ENCODE results near the gene PDE12.
A peak's percentile ranks its signal among the peaks of the same experiment; 100 is the strongest.

PDE12 gene, protein sequence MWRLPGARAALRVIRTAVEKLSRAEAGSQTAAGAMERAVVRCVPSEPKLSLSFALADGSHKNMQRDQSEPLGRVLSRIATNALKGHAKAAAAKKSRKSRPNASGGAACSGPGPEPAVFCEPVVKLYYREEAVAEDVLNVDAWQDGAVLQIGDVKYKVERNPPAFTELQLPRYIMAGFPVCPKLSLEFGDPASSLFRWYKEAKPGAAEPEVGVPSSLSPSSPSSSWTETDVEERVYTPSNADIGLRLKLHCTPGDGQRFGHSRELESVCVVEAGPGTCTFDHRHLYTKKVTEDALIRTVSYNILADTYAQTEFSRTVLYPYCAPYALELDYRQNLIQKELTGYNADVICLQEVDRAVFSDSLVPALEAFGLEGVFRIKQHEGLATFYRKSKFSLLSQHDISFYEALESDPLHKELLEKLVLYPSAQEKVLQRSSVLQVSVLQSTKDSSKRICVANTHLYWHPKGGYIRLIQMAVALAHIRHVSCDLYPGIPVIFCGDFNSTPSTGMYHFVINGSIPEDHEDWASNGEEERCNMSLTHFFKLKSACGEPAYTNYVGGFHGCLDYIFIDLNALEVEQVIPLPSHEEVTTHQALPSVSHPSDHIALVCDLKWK

DNA sequence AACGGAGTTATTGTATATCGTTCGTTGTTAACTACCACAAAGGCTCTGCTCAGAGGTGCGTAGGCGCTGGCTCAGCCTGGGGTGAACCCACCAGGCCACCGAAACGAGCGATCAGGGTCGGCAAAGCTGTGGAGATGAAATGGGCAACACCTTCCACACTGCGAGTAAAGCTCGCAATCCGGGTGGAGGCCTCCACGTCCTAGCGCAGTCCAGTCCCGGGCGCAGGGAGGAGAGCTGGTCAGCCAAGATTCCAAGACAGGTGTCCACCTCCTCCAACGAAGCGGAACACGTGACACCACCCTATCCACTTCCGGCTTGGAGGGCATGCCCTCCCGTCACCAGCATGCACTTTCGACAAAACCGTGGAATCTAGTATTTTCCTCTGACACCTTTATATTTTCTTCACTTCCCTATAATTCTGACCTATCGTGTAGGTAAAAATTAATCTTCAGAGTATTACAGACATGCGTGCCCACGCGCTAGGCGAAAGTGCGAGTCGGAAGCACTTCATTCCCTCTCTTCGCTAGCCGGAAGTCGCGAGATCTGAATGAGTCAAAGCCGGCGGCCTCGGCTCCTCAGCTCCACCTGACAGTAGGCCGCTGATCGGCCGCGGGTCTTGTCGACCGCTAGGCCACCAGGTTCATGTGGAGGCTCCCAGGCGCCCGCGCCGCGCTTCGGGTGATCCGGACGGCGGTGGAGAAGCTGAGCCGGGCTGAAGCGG lies at the start of gene PDE12:
TSS of gene PDE12 (plus strand) at position 537 of the 721 bp plus-strand sequence. CDS start at position 643, 106 bp downstream.
- peak; percentile 31 for DNase-seq

DNA sequence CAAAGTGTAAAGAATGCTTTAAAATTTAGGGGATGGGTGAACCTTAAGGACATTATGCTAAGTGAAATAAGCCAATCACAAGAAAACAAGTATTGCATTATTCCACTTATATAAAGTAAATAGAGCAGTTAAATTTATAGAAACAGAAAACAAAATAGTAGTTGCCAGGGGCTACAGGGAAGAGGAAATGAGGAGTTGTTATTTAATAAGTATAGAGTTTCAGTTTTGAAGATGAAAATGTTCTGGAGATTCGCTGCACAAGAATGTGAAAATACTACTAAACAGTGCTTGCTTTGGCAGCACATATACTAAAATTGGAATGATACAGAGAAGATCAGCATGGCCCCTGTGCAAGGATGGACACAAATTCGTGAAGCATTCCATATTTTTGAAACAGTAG lies 43.9 kb upstream of the PDE12 start:
- DNase-seq = no peak

DNA sequence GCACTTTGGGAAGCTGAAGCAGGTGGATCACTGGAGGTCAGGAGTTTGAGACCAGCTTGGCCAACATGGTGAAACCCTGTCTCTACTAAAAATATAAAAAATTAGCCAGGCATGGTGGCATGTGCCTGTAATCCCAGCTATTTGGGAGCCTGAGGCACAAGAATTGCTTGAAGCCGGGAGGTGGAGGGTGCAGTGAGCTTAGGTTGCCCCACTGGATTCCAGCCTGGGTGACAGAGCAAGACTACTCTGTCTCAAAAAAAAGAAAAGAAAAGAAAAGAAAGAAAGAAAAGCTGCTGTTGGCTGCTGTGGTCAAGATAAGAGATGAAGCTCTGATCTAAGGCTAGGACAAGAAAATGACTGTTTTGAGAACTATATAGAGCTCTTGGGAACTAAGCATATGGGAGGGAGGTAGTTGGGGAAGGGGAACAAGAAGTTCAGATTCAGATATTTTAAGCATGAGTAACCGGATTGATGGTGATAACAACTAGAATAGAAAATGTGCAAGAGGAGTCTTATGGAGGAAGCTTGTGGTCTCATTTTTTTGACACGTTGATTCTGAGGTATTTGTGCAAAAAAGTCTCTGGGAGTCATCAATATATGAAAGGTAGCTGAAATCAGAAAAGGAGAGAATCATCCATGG lies 37.7 kb upstream of the PDE12 start:
- no peak for DNase-seq

DNA sequence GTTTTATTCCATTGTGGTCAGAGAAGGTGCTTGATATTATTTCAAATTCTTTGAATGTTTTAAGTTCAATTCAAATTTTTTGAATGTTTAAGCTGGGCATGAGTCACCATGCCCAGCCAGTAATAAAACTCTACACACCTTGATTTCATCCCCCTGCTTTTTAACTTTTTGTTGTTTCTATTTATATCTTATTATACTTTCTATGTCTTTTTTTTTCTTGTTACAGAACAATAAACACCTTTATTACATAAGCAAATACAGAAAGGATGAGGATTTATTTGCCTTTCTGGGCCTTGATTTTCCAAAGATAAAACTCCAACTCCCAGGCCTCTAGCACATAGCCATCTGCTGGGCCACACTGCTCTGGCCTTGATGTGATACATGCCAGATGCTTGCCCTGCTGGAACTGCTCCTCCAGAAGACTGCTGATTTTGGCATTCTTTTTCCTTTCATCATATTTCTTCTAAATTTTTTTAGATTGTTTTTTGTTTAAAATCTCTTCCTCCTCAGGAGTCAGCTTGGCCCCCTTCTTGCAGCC lies 25.9 kb upstream of the PDE12 start:
- no peak for DNase-seq

DNA sequence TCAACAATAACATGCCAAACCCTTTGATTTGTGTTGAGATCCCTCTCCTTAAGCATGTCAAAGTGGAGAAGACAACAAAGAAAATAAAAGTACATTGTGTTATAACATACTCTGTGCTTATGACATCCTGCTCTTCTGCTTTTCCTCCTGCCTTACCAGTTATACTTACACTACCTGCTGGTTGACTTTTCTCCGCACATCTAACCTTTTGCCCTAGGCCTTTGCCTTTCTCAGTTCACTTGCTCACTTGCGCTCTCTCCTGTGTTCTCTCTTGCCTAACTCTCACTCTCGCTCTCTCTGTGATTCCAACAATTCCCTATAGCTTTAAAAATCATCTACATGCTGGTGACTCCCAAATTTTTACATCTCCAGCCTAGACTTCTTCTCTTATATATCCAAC lies 17.6 kb upstream of the PDE12 start:
- no peak for DNase-seq

DNA sequence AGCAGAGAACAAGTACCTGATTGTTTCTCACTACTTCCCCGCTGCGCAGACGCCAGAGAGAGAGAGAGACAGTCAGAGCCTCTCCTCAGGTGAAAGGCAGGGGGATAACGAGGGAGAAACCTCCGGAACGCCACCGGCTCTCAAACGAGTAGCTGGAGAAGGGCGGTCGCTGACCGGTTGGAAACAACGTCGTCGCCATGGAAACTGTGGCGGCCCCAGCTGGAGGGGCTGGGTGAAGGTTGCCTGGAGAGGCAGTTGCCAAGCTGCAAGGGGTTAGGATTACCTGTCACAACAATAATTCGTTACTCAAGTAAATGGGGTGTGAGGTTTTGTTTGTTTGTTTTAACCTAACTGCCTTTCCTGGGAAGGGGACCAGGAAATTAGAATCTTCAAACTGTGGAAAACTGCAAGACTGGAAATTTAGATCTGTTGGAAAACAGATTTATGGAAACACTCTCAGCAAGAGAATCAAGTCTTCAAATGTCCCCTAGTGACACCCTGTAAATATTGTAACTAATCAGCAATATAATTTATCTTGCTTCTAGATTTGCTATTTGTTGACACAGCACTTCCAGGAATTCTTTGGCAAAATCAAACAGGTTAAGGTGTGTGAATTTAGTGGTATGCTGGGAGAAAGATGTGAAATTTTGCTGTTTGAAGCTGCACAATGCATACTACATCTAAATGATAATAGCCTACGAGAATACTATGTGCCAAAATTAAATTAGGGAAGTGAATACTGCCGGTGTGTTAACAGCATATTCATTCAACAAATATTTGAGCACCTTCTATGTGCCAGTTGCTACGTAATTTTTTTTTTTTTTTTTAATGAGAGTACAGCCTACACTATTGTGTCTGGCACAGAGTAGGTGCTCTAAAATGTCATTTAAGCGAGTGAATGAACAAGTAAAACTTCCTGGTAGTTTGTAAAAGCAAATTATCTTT lies 11.6 kb upstream of the PDE12 start, which contains the start of gene DNAH12:
TSS of gene DNAH12 (minus strand) at position 164 of the 945 bp plus-strand sequence. CDS start 1,474 bp downstream, outside the sequence.
- DNase-seq = peak; percentile 54

DNA sequence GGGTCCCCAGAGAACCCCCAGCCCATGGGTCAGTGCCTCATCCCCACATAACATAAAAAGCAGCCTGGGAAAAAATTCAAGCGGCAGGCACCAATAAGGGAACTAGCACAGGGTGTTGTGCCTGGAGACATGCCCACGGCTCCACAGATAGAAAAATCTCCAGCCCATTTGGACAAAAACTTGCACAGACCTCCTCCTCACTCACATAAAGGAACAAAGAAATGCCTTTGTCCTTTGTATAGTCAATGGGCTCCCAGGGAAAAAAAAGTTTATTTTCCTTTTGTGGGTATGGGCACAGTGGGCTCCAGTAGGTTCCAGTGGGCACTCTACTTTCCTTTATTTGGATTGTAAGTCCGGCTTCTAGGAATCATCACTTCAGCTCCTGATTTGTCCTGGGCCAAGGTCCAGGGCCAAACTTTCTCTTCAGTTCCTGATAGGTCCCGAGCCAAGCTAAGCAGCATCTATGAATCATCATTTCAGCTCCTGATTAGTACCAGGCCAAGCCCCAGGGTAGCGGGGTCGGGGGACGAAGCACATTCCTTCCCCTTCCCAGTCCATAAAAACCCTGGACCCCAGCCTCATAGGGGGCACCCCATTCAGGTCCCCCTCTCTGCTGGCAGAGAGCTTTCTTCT lies 10.3 kb upstream of the PDE12 start:
- DNase-seq = no peak

DNA sequence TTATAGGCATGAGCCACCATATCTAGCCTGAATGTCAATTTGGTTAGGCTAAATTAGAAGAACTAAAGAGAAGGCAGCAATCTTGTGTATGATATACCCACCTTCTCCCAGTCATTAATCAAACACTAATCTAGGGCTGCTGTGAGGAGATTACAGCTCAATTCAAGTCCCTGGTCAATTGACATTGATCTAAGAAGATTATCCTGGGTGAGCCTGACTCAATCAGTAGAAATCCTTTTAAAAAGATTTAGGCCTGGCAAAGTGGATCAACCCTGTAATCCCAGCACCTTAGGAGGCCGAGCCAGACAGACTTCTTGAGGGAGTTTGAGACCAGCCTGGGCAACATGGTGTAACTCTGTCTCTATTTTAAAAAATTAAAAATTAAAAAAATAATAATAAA lies 9.5 kb upstream of the PDE12 start:
- DNase-seq = no peak

DNA sequence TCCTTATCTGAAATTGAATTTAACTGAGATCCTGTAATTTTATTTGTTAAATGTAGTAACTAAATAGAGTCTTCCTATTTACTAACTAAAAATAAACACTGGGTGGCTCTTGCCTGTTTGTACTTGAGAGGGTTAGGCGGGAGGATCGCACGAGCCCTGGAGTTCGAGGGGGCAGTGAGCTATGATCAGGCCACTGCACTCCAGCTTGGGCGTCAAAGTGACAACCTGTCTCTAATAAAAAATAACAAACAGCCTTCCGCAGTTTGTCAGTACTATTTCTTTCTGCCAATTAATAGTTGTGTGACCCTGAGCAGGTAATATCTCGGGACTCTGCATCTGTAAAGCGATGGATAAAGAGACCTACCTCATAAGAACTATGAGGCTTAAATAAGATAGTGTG lies 768 bp upstream of the PDE12 start:
- DNase-seq = no peak

DNA sequence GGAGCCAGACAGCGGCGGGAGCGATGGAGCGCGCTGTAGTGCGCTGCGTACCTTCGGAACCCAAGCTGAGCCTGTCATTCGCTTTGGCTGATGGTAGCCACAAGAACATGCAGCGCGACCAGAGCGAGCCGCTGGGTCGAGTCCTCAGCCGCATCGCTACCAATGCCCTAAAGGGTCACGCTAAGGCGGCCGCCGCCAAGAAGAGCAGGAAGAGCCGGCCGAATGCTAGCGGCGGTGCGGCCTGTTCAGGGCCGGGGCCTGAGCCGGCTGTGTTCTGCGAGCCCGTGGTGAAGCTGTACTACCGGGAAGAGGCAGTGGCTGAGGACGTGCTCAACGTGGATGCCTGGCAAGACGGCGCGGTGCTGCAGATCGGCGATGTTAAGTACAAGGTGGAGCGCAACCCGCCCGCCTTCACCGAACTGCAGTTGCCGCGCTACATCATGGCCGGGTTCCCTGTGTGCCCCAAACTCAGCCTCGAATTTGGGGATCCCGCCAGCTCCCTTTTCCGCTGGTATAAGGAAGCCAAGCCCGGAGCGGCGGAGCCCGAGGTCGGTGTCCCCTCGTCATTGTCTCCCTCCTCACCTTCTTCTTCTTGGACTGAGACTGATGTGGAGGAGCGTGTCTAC lies 498 bp downstream of the PDE12 start:
- DNase-seq = no peak

DNA sequence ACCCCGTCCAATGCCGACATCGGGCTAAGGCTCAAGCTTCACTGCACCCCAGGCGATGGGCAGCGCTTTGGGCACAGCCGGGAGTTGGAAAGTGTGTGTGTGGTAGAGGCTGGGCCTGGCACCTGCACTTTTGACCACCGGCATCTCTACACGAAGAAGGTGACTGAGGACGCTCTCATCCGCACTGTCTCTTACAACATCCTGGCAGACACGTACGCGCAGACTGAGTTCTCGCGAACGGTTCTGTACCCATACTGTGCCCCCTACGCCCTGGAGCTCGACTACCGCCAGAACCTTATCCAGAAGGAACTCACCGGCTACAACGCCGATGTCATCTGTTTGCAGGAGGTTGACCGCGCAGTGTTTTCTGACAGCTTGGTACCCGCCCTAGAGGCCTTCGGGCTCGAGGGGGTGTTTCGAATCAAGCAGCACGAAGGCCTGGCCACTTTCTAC lies 1.0 kb downstream of the PDE12 start:
- DNase-seq = no peak

DNA sequence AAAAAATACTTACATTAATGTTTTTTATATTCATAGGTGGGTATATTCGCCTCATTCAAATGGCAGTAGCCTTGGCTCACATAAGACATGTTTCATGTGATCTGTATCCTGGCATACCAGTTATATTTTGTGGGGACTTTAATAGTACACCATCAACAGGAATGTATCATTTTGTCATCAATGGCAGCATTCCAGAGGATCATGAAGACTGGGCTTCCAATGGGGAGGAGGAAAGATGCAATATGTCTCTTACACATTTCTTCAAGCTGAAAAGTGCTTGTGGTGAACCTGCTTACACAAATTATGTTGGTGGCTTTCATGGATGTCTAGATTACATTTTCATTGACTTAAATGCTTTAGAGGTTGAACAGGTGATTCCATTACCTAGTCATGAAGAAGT lies 3.5 kb downstream of the PDE12 start:
- DNase-seq = no peak

DNA sequence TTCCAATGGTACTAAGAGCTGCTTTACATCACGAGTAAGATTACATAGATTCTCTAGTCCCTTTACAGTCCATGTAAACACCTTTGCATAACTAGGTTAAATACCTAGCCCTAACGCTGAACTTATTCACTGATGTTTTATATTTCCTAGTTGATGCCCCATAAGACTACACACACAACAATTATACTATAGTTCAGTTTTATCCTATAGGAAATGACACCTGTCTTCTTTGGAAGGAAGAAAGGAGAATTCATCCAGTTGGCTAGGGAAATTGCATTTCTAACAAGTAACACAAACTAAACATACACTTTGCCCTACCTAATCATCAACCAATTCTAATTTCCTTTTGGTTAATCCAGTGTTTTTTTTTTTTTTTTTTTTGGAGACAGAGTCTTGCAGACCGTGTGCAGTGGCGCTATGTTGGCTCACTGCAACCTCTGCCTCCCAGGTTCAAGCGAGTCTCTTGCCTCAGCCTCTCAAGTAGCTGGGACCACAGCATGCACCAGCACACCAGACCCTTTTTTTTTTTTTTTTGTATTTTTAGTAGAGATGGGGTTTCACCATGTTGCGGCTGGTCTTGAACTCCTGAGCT lies 13.9 kb downstream of the PDE12 start:
- DNase-seq = no peak

DNA sequence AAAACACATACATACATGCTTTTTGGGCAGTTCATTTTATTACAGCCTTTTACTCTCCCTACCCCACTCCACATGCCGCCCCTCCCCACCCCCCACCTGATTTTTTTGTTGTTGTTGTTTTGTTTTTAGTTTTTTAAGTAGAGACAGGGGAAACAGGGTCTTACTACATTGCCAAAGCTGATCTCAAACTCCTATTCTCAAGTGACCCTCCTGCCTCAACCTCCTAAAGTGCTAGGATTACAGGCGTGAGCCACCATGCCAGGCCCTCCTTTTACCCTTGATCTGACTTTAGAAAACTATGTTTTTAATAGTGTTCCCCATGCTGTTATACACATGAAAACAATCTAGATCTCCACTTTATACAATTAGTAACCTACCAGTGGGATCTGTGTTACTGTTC lies 14.8 kb downstream of the PDE12 start:
- no peak for DNase-seq

DNA sequence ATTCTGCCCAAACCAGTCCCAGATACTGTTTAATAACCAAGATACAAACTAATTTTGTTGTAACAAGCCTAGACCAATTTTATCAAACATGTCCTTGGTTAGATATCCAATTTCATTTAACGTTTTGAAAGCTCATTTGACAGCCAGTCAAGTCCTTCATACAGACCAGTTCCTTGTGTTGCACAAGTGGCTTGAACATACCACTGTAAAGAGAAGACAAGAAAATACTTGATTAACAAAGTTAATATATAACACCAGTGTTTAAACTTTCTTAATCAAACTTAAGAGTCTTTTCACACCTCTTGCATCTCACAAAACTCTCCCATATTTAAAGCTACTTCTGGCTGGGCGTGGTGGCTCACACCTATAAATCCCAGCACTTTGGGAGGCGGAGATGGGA lies 16.0 kb downstream of the PDE12 start:
- no peak for DNase-seq

DNA sequence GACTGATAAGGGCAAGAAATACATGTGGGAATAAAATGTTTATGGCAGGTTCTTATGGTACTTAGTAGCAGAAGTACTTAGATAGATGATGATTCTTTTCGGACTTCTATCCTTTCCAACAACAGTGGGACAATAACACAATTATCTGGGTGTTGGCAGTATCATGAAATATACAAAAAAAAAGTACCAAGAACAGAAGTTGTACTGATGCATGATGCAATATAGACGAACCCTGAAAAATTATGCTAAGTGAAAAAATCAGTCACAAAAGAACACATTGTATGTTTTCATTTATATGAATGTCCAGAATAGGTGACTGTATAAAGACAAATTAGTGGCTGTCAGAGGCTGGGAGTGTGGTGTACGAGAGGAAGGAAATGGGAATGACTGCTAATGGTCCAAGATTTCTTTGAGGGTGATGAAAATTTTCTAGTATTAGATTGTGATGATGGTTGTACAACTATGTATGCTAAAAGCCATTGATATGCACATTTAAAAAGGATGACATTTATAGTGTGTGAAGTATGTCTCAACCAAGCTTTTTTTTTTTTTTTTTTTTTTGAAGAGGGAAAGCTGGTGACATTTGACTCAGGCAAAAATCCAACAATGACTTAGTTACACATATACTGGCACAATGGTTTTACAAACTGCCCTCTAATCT lies 20.0 kb downstream of the PDE12 start:
- DNase-seq = no peak

DNA sequence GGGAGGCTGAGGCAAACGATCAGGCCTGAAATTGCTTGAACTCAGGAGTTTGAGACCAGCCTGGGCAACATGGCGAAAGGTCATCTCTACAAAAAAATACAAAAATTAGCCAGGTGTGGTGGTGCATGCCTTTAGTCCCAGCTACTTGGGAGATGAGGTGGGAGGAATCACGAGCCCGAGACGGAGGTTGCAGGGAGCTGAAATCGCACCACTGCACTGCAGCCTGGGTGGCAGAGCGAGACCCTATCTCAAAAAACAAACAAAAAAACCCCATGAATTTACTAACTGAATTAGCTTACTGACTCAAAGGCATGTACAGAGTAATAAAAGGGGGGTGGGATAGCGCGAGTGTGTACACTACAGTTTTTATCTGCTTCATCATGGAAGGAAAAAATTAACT lies 21.7 kb downstream of the PDE12 start:
- DNase-seq = no peak

DNA sequence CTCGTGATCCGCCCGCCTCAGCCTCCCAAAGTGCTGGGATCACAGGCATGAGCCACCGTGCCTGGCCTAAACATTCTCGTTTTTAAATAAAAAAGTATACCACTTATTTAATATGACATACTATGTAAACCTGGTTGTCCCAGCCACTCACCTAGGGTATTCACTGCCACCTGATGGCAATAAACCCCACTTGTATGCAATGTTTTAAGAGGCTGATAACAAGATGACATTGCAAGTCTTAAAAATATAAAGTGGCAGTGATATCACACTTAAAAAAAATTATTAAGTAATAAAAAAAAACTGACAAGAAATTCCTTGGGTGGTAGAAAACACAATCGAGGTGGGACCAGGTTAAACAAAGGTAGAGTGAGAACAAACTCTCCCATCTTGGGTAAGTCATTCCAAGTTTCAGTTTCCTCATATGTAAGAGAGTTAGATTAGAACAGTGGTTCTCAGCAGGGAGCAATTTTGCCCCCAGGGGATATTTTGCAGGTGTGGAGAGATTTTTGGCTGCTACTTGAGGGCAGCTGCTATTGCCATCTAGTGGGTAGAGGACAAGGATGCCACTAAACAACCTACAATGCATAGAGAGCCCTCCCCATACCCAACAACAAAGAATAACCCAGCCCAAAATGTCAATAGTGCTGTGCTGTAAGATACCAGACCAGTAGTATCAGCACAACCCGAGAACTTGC lies 26.5 kb downstream of the PDE12 start:
- no peak for DNase-seq

DNA sequence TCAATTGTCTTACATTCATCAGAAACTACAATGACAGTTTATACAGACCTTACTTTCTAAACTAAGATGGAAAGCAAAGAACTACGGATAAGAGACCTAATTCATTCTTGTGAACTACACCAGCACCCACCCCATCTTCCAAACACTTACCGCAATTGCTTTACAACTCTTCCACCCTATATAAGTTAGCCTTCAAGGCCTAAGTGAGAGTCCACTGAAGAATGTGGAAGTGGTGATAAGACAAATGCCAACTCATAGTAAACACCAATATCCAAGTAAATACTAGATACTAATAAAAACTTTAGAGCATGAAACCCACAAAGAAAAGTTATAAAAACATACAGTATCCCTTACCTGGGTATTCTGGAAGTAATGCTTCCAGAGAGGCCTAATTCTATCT lies 27.5 kb downstream of the PDE12 start:
- DNase-seq = no peak
